Dedifferentiated amniotic fluid mesenchymal stem cell (primary cell): ENCODE data around the gene TTLL11.
A peak's percentile ranks its signal among the peaks of the same experiment; 100 is the strongest.

Source experiments
- DNase-seq: peaks from one replicate; pipeline ENCODE4 v3.0.0-alpha.2; 2016; ENCODE audit errors: extremely low spot score

Gene TTLL11

GRCh38 chr9:122092611-122093506 lies at the start of gene TTLL11:
TTLL11 (minus strand) TSS chr9:122093308; CDS start chr9:122093148, 160 bp downstream.
- peak; percentile 89 for DNase-seq

GRCh38 chr9:122141671-122142070 lies 48.6 kb upstream of the TTLL11 start:
- no peak for DNase-seq

GRCh38 chr9:122140368-122141193 lies 47.5 kb upstream of the TTLL11 start:
- DNase-seq = no peak

GRCh38 chr9:122138560-122139268 lies 45.6 kb upstream of the TTLL11 start:
- no peak for DNase-seq

- DNase-seq = no peak
These were observed 42.4 kb upstream of the TTLL11 start for GRCh38 chr9:122135529-122135859.

- DNase-seq = no peak
These were observed 41.9 kb upstream of the TTLL11 start for GRCh38 chr9:122134822-122135528.

GRCh38 chr9:122133984-122134535 lies 41.0 kb upstream of the TTLL11 start:
- DNase-seq = no peak

GRCh38 chr9:122133263-122133983 lies 40.3 kb upstream of the TTLL11 start:
- DNase-seq = no peak

GRCh38 chr9:122132539-122132938 lies 39.4 kb upstream of the TTLL11 start:
- DNase-seq = no peak

GRCh38 chr9:122131401-122132001 lies 38.4 kb upstream of the TTLL11 start:
- DNase-seq = no peak

GRCh38 chr9:122130837-122131236 lies 37.7 kb upstream of the TTLL11 start:
- no peak for DNase-seq

- no peak for DNase-seq
These were observed 36.9 kb upstream of the TTLL11 start for GRCh38 chr9:122129969-122130368.

GRCh38 chr9:122128969-122129343 lies 35.8 kb upstream of the TTLL11 start:
- DNase-seq = no peak

- DNase-seq = no peak
These were observed 35.2 kb upstream of the TTLL11 start for GRCh38 chr9:122128007-122128968.

- DNase-seq = no peak
These were observed 34.3 kb upstream of the TTLL11 start for GRCh38 chr9:122127396-122127798.

- DNase-seq = no peak
These were observed 33.5 kb upstream of the TTLL11 start for GRCh38 chr9:122126331-122127261.

- no peak for DNase-seq
These were observed 32.6 kb upstream of the TTLL11 start for GRCh38 chr9:122125509-122126330.
